Thoracic aorta (tissue), 2 donors: ENCODE measurements around the gene GANAB. TPM values are rescaled to one million over a fixed set of nuclear protein-coding genes. Genes with fewer than 3 reads are reported as not detected.

Source experiments
- ATAC-seq: fragments of 150-250 bp; one replicate; pipeline ENCODE4 v1.8.0; 2017; ENCODE audit warnings: low read depth; ENCODE audit not compliant: insufficient number of reproducible peaks, low FRiP score
- DNase-seq: peaks from one replicate; pipeline ENCODE4 v3.0.0-alpha.2; 2020; ENCODE audit warnings: low spot score
- H3K27ac ChIP-seq, 2 donors: fragments of 200-600 bp; sonication (generic); 1 replicate in 1 of 2; 2 replicates in 1 of 2; pipeline ENCODE4 v1.5.1; 2016; ENCODE audit warnings: mild to moderate bottlenecking in 2 of 2, moderate library complexity in 2 of 2
- H3K27me3 ChIP-seq: fragments of 200-600 bp; sonication (generic); replicated peaks from 2 replicates; pipeline ENCODE4 v1.6.0; 2016; ENCODE audit warnings: mild to moderate bottlenecking; ENCODE audit not compliant: insufficient read depth
- H3K36me3 ChIP-seq: fragments of 200-600 bp; sonication (generic); one replicate; pipeline ENCODE4 v1.5.1; 2016
- H3K4me1 ChIP-seq, 2 donors: fragments of 200-600 bp; sonication (generic); 1 replicate in 1 of 2; 2 replicates in 1 of 2; pipeline versions ENCODE4 v1.5.1 to v1.6.0; 2016; ENCODE audit warnings: low read depth in 2 of 2, mild to moderate bottlenecking in 1 of 2; ENCODE audit not compliant: control insufficient read depth in 1 of 2
- H3K4me3 ChIP-seq: fragments of 200-600 bp; sonication (generic); 2 replicates; pipeline ENCODE4 v1.5.1; 2016; ENCODE audit warnings: mild to moderate bottlenecking
- H3K9me3 ChIP-seq: fragments of 200-600 bp; sonication (generic); 2 replicates; pipeline ENCODE4 v1.5.1; 2016
- total RNA-seq, 2 donors: library from RNA; depleted of rRNA; stranded (reverse); fragments of >200 nt; gene quantifications; one replicate each; pipeline versions ENCODE4 v1.1.0 to v1.2.3, GENCODE V29; 2016
- TF ChIP-seq, protein P1 (sequence below): fragments of 200-600 bp; sonication (generic); IDR thresholded peaks from one replicate; pipeline ENCODE4 v1.5.1; 2019; ENCODE audit warnings: antibody characterized with exemption

GANAB gene
- total RNA-seq, 2 donors from 2014 or later: 120 to 159 TPM

DNA sequence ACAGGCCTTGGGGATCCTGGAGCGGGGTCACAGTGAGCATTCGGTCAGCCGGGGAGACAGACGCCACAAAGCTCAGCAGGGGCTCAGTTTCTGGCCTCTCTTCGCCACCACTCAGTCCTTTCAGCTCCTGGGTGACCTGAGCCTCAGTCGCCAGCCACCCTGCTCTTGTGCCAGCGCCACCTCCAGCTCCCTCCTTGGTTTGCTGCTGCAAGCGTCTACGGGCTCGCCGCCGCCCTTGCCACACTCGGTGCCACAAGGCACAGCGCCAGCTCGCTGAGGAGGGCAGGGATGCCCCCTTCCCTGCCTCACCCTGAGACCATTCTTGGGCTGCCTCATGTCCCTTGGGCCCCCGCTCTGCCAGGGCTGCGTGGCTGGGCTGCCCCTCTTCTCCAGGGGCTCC lies 71.3 kb downstream of the GANAB start:
- H3K9me3 ChIP-seq: no peaks in the 10 kb centered on the region
- H3K4me1 ChIP-seq: peaks cover 19 to 40% of the 10 kb centered on the region in 2 donors
- no peak for ATAC-seq
- TF ChIP-seq, protein P1, sequence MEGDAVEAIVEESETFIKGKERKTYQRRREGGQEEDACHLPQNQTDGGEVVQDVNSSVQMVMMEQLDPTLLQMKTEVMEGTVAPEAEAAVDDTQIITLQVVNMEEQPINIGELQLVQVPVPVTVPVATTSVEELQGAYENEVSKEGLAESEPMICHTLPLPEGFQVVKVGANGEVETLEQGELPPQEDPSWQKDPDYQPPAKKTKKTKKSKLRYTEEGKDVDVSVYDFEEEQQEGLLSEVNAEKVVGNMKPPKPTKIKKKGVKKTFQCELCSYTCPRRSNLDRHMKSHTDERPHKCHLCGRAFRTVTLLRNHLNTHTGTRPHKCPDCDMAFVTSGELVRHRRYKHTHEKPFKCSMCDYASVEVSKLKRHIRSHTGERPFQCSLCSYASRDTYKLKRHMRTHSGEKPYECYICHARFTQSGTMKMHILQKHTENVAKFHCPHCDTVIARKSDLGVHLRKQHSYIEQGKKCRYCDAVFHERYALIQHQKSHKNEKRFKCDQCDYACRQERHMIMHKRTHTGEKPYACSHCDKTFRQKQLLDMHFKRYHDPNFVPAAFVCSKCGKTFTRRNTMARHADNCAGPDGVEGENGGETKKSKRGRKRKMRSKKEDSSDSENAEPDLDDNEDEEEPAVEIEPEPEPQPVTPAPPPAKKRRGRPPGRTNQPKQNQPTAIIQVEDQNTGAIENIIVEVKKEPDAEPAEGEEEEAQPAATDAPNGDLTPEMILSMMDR: no peak
- peaks cover 32% of the 10 kb centered on the region for H3K36me3 ChIP-seq
- H3K4me3 ChIP-seq: peak overlapping the region; percentile 94
- H3K27me3 ChIP-seq: no peaks in the 10 kb centered on the region
- DNase-seq: no peak
- H3K27ac ChIP-seq: peak overlapping the region; percentile 90 to 94

Other genes with a start within 250 kb of the GANAB start
- gene SCGB1A1, start 227.6 kb downstream of the GANAB start, total RNA-seq: not detected
- gene AHNAK, start 99.8 kb downstream of the GANAB start, total RNA-seq: 1,000 to 10,000 TPM; 1,009 to 1,046 TPM
- 100 to 1,000 TPM; 719 to 780 TPM for gene EEF1G, start 72.7 kb downstream of the GANAB start, total RNA-seq
- 10 to 100 TPM in 1 of 2 donors, 1 to 10 TPM in 1; 9.5 to 12.5 TPM for gene TUT1, start 55.1 kb downstream of the GANAB start, total RNA-seq
- gene MTA2, start 44.7 kb downstream of the GANAB start, total RNA-seq: 100 to 1,000 TPM in 1 of 2 donors, 10 to 100 TPM in 1; 55.9 to 124 TPM
- gene EML3, start 33.8 kb downstream of the GANAB start, total RNA-seq: 100 to 1,000 TPM; 106 to 111 TPM
- gene ROM1, start 33.4 kb downstream of the GANAB start, total RNA-seq: 10 to 100 TPM; 11.4 to 12.6 TPM
- 10 to 100 TPM; 27.5 to 30.3 TPM for gene B3GAT3, start 24.6 kb downstream of the GANAB start, total RNA-seq
- gene INTS5, start 6.7 kb upstream of the GANAB start, total RNA-seq: 10 to 100 TPM; 16.4 to 24.3 TPM
- gene C11orf98, start 18.6 kb upstream of the GANAB start, total RNA-seq: 10 to 100 TPM; 20.5 to 28.6 TPM
- 1 to 10 TPM; 1.5 to 2.9 TPM for gene CSKMT, start 18.7 kb upstream of the GANAB start, total RNA-seq
- gene UQCC3, start 25.1 kb upstream of the GANAB start, total RNA-seq: 1 to 10 TPM; 2.3 to 7.3 TPM
- gene LBHD1, start 25.7 kb upstream of the GANAB start, total RNA-seq: 1 to 10 TPM; 3.7 to 7.8 TPM
- gene UBXN1, start 32.5 kb upstream of the GANAB start, total RNA-seq: 100 to 1,000 TPM in 1 of 2 donors, 10 to 100 TPM in 1; 88.6 to 159 TPM
- 10 to 100 TPM; 10.5 to 22.5 TPM for gene LRRN4CL, start 42.9 kb upstream of the GANAB start, total RNA-seq
- gene BSCL2, start 60.8 kb upstream of the GANAB start, total RNA-seq: 10 to 100 TPM; 14.0 to 50.9 TPM
- not detected for gene GNG3, start 61.1 kb upstream of the GANAB start, total RNA-seq
- gene HNRNPUL2, start 80.8 kb upstream of the GANAB start, total RNA-seq: 10 to 100 TPM; 21.3 to 41.8 TPM
- 10 to 100 TPM in 1 of 2 donors, 1 to 10 TPM in 1; 9.1 to 14.5 TPM for gene TTC9C, start 81.9 kb upstream of the GANAB start, total RNA-seq
- 1 to 10 TPM; 6.2 to 7.6 TPM for gene ZBTB3, start 107.5 kb upstream of the GANAB start, total RNA-seq
- gene POLR2G, start 115.0 kb upstream of the GANAB start, total RNA-seq: 10 to 100 TPM; 37.0 to 54.4 TPM
- gene TAF6L, start 124.8 kb upstream of the GANAB start, total RNA-seq: 10 to 100 TPM; 18.5 to 22.2 TPM
- gene TMEM179B, start 140.8 kb upstream of the GANAB start, total RNA-seq: 10 to 100 TPM; 45.6 to 70.8 TPM
- 10 to 100 TPM; 11.1 to 30.2 TPM for gene TMEM223, start 145.4 kb upstream of the GANAB start, total RNA-seq
- 100 to 1,000 TPM in 1 of 2 donors, 10 to 100 TPM in 1; 82.9 to 109 TPM for gene NXF1, start 158.8 kb upstream of the GANAB start, total RNA-seq
- 10 to 100 TPM; 32.0 to 46.8 TPM for gene STX5, start 185.4 kb upstream of the GANAB start, total RNA-seq
- gene TEX54, start 186.2 kb upstream of the GANAB start, total RNA-seq: not detected
- gene WDR74, start 193.0 kb upstream of the GANAB start, total RNA-seq: 10 to 100 TPM; 19.8 to 55.2 TPM
- gene SLC3A2, start 234.3 kb upstream of the GANAB start, total RNA-seq: 100 to 1,000 TPM; 138 to 739 TPM